H1 (cell line): ENCODE measurements around the gene OGDHL. TPM values are rescaled to one million over a fixed set of nuclear protein-coding genes. Genes with fewer than 3 reads are reported as not detected.

Experiments used
- CTCF ChIA-PET: fragments of 300-600 bp; sonication (Branson Sonifier 250); formaldehyde crosslinking; loops from one replicate; lab custom pipeline; 2021; ENCODE audit not compliant: partially characterized antibody; lab: Charles Lee
- POLR2A ChIA-PET: fragments of 300-600 bp; sonication (Branson Sonifier 250); formaldehyde crosslinking; loops from one replicate; lab custom pipeline; 2021; ENCODE audit warnings: inconsistent platforms; ENCODE audit not compliant: partially characterized antibody; lab: Charles Lee
- DNase-seq, 2 experiments: peaks; one replicate each; pipeline versions ENCODE4 v3.0.0 to v3.0.0-alpha.2; 2010 to 2022; ENCODE audit warnings: low spot score in 2 of 2, low read depth in 1 of 2, mixed read lengths in 1 of 2
- FAIRE-seq: peaks from 2 replicates; lab custom pipeline; 2011; peaks lifted over from hg19 to GRCh38; lab: Jason Lieb, UNC
- H2AFZ ChIP-seq: 2 replicates; pipeline ENCODE4 v1.8.1; 2012; ENCODE audit warnings: low read length, inconsistent platforms
- H2AK5ac ChIP-seq: 2 replicates; pipeline ENCODE4 v1.6.1; 2013; ENCODE audit warnings: low read depth, low read length
- H2BK120ac ChIP-seq: replicated peaks from 2 replicates; pipeline ENCODE3; 2013; ENCODE audit warnings: low read depth, low read length, inconsistent platforms
- H2BK12ac ChIP-seq: 2 replicates; pipeline ENCODE4 v1.6.1; 2013; ENCODE audit warnings: low read depth, low read length
- H2BK15ac ChIP-seq: 2 replicates; pipeline ENCODE4 v1.6.1; 2013; ENCODE audit warnings: low read length
- H2BK20ac ChIP-seq: 2 replicates; pipeline ENCODE4 v1.6.1; 2013; ENCODE audit warnings: low read length
- H2BK5ac ChIP-seq: 2 replicates; pipeline ENCODE4 v1.6.1; 2013; ENCODE audit warnings: low read depth, low read length
- H3K14ac ChIP-seq: 2 replicates; pipeline ENCODE4 v1.6.1; 2013; ENCODE audit warnings: inconsistent platforms; ENCODE audit not compliant: insufficient read length
- H3K18ac ChIP-seq: 2 replicates; pipeline ENCODE4 v1.6.1; 2013; ENCODE audit warnings: low read length; ENCODE audit errors: extremely low read depth
- H3K23ac ChIP-seq: 2 replicates; pipeline ENCODE4 v1.6.1; 2013; ENCODE audit warnings: inconsistent platforms; ENCODE audit not compliant: insufficient read length
- H3K23me2 ChIP-seq: 2 replicates; pipeline ENCODE4 v1.6.1; 2013; ENCODE audit warnings: low read depth, low read length
- H3K27ac ChIP-seq: 2 replicates; pipeline ENCODE4 v1.6.1; 2011; ENCODE audit warnings: low read depth, low read length, inconsistent platforms
- H3K27me3 ChIP-seq, 4 experiments: replicated peaks in 1 of 4; 1 replicate in 1 of 4; 2 replicates in 3 of 4; pipeline versions ENCODE4 v1.6.1 to v1.8.1; 2011 to 2013; ENCODE audit warnings: low read length in 3 of 4, mild to moderate bottlenecking in 3 of 4, inconsistent platforms in 2 of 4, mixed read lengths in 2 of 4, moderate library complexity in 1 of 4; ENCODE audit not compliant: control insufficient read depth in 3 of 4, insufficient read depth in 3 of 4; ENCODE audit errors: extremely low read depth in 1 of 4
- H3K36me3 ChIP-seq, 4 experiments: 2 replicates each; pipeline versions ENCODE4 v1.6.1 to v1.8.1; 2011 to 2013; ENCODE audit warnings: mild to moderate bottlenecking in 4 of 4, low read length in 3 of 4, moderate library complexity in 2 of 4, control low read depth in 1 of 4, inconsistent platforms in 1 of 4; ENCODE audit not compliant: insufficient read depth in 4 of 4, control insufficient read depth in 2 of 4
- H3K4ac ChIP-seq: replicated peaks from 2 replicates; pipeline ENCODE3; 2013; ENCODE audit warnings: low read length, low read depth, mixed read lengths, inconsistent platforms; ENCODE audit not compliant: insufficient read length
- H3K4me1 ChIP-seq, 4 experiments: replicated peaks in 1 of 4; 1 replicate in 1 of 4; 2 replicates in 3 of 4; pipeline versions ENCODE4 v1.6.1 to v1.8.1; 2011 to 2013; ENCODE audit warnings: low read length in 3 of 4, inconsistent platforms in 2 of 4, mixed read lengths in 1 of 4; ENCODE audit not compliant: insufficient read depth in 4 of 4, control insufficient read depth in 3 of 4
- H3K4me2 ChIP-seq, 2 experiments: 2 replicates each; pipeline versions ENCODE4 v1.6.1 to v1.8.1; 2011 to 2013; ENCODE audit warnings: low read depth in 2 of 2, low read length in 2 of 2, control low read depth in 1 of 2, inconsistent platforms in 1 of 2, mild to moderate bottlenecking in 1 of 2; ENCODE audit not compliant: insufficient read depth in 1 of 2
- H3K4me3 ChIP-seq, 4 experiments: fragments of 200-600, 300-600 bp in 1 of 4; sonication (generic), shearing (Covaris generic), sonication (Bioruptor Twin) in 1 of 4; 2 replicates each; pipeline versions ENCODE4 v1.5.1 to v1.8.1; 2011 to 2016; ENCODE audit warnings: low read length in 4 of 4, low read depth in 3 of 4, control low read depth in 2 of 4, inconsistent platforms in 2 of 4, mild to moderate bottlenecking in 2 of 4, mixed read lengths in 1 of 4, moderate library complexity in 1 of 4; ENCODE audit not compliant: insufficient read depth in 2 of 4; ENCODE audit errors: extremely low read depth in 1 of 4
- H3K56ac ChIP-seq: replicated peaks from 2 replicates; pipeline ENCODE3; 2013; ENCODE audit warnings: low read depth, mild to moderate bottlenecking, mixed read lengths, low read length, inconsistent platforms; ENCODE audit not compliant: insufficient read length
- H3K79me1 ChIP-seq: 2 replicates; pipeline ENCODE4 v1.6.1; 2013; ENCODE audit warnings: low read depth, low read length, control low read depth
- H3K79me2 ChIP-seq, 2 experiments: 2 replicates each; pipeline versions ENCODE4 v1.6.1 to v1.8.1; 2012 to 2013; ENCODE audit warnings: low read length in 2 of 2, mild to moderate bottlenecking in 2 of 2, inconsistent platforms in 1 of 2; ENCODE audit not compliant: insufficient read depth in 2 of 2, control insufficient read depth in 1 of 2
- H3K9ac ChIP-seq, 4 experiments: replicated peaks in 1 of 4; 1 replicate in 1 of 4; 2 replicates in 3 of 4; pipeline versions ENCODE4 v1.6.1 to v1.8.1; 2011 to 2013; ENCODE audit warnings: low read depth in 3 of 4, low read length in 3 of 4, control low read depth in 2 of 4, mild to moderate bottlenecking in 2 of 4, moderate library complexity in 2 of 4, inconsistent platforms in 1 of 4; ENCODE audit errors: extremely low read depth in 1 of 4
- H3K9me3 ChIP-seq, 2 experiments: 2 replicates each; pipeline versions ENCODE4 v1.6.1 to v1.8.1; 2012 to 2013; ENCODE audit warnings: mild to moderate bottlenecking in 2 of 2, moderate library complexity in 2 of 2, control low read depth in 1 of 2, inconsistent platforms in 1 of 2, low read depth in 1 of 2, low read length in 1 of 2, mixed read lengths in 1 of 2; ENCODE audit not compliant: insufficient read depth in 2 of 2
- H4K20me1 ChIP-seq, 2 experiments: replicated peaks in 1 of 2; 2 replicates each; pipeline versions ENCODE3 to v1.8.1; 2011 to 2013; ENCODE audit warnings: inconsistent platforms in 2 of 2, low read length in 2 of 2, mild to moderate bottlenecking in 1 of 2; ENCODE audit not compliant: insufficient read depth in 2 of 2, control insufficient read depth in 1 of 2
- H4K5ac ChIP-seq: 2 replicates; pipeline ENCODE4 v1.6.1; 2013; ENCODE audit warnings: low read length, low read depth, mixed read lengths, inconsistent platforms; ENCODE audit not compliant: insufficient read length
- H4K8ac ChIP-seq: 2 replicates; pipeline ENCODE4 v1.8.0; 2013; ENCODE audit warnings: mild to moderate bottlenecking, moderate library complexity, low read length, inconsistent platforms; ENCODE audit not compliant: insufficient read depth; ENCODE audit errors: extremely low read depth
- H4K91ac ChIP-seq: replicated peaks from 2 replicates; pipeline ENCODE3; 2013; ENCODE audit warnings: low read length, mixed read lengths, inconsistent platforms; ENCODE audit not compliant: insufficient read length
- KDM1A ChIP-seq: fragments of 200-600, 300-600 bp; sonication (generic); IDR thresholded peaks from 2 replicates; pipeline ENCODE4 v1.7.1; 2016; ENCODE audit warnings: mild to moderate bottlenecking, low read length, borderline replicate concordance
- SP2 ChIP-seq: IDR thresholded peaks from 2 replicates; pipeline ENCODE4 v1.6.1; 2012; ENCODE audit warnings: mild to moderate bottlenecking, low read length, inconsistent platforms
- WGBS, 2 experiments: shearing (Covaris generic) in 1 of 2; methylation state at CpG; one replicate each; pipeline versions ENCODE4 v1.1.6 to v1.1.7; 2013 to 2015; ENCODE audit warnings: low lambda C conversion rate in 2 of 2, mixed read lengths in 2 of 2, inconsistent platforms in 1 of 2, low coverage in 1 of 2, missing lambda C conversion rate in 1 of 2; ENCODE audit not compliant: insufficient replicate concordance in 2 of 2, insufficient coverage in 1 of 2, insufficient read length in 1 of 2; ENCODE audit errors: extremely low coverage in 1 of 2, missing lambda C conversion rate in 1 of 2; 5-methylcytosine and 5-hydroxymethylcytosine counted together
- polyA plus RNA-seq, 7 experiments: library from polyadenylated mRNA; depleted of rRNA in 3 of 7; stranded (reverse) in 5 of 7; unstranded in 2 of 7; fragments of >200 nt in 5 of 7; fragments of 200-250 nt in 2 of 7; gene quantifications; 1 replicate in 5 of 7; 2 replicates in 1 of 7; 4 replicates in 1 of 7; pipeline versions ENCODE4 v1.2.1 to v1.2.3, GENCODE V29; 2011 to 2013; ENCODE audit warnings: missing spikeins in 2 of 7, mixed read lengths in 2 of 7
- total RNA-seq: library from RNA; stranded (reverse); fragmentation: NEBNext Ultra II Directional; extraction: Animal tissue kit (Norgen Biotek cat#: 25700); gene quantifications from 2 replicates; pipeline ENCODE4 v1.2.1, GENCODE V29; 2021

OGDHL gene
- total and polyA plus RNA-seq, 2 of the 8 experiments (the other 6 are each of a cell fraction or from before 2014, with no cell fraction given), result 16.1 to 16.6 TPM

GRCh38 chr10:49756031-49756430 is 6.1 kb downstream of the OGDHL start:
- Histone ChIP-seq H4K91ac (no peak overlapping the region), H4K20me1 (peaks cover 3 to 5% of the 10 kb centered on the region in 2 experiments), H3K23ac (no peak overlapping the region), H3K4me2 (no peak overlapping the region), H2BK12ac (no peak overlapping the region), H3K4me3 (no peak overlapping the region), H3K56ac (no peak overlapping the region), H2BK15ac (no peak overlapping the region), H2AFZ (no peak overlapping the region), H2BK120ac (no peak overlapping the region), H3K36me3 (no peaks in the 10 kb centered on the region), H3K4ac (no peak overlapping the region), H2BK20ac (no peak overlapping the region), H3K9ac (peak overlapping the region in 1 of 4 experiments; percentile 41; a peak in 1 of 7 replicates), H4K8ac (no peak overlapping the region), H3K79me1 (no peaks in the 10 kb centered on the region; the same call in 1 of the 2 replicates), H3K9me3 (no peaks in the 10 kb centered on the region), H4K5ac (no peak overlapping the region), H3K27me3 (0 out of 7 replicates have a peak, but pooled peaks cover 0 to 1% (median 0%) of the 10 kb centered on the region in 4 experiments), H2BK5ac (no peak overlapping the region), H3K79me2 (peaks cover 0 to under 1% of the 10 kb centered on the region in 2 experiments; a peak in 1 of 4 replicates), H3K14ac (no peak overlapping the region), H2AK5ac (no peak overlapping the region), H3K4me1 (no peaks in the 10 kb centered on the region), H3K18ac (no peak overlapping the region), H3K27ac (no peak overlapping the region), H3K23me2 (no peaks in the 10 kb centered on the region)
- DNase-seq, result no peak
- FAIRE-seq, result no peak
- 93% methylated on average over 3 of the region's 3 CpGs; no CpG with 5 or more reads in 1 of the 2 experiments for WGBS, 2 experiments
- CTCF ChIA-PET, result interaction anchor here (0.7 to 3.3 kb wide), 3 partner anchors 12 to 160 kb away, joined by 3 to 11 read pairs (median 5); no protein-coding TSS in a partner anchor
- POLR2A ChIA-PET, result no interaction called here
- no peak for TF ChIP-seq KDM1A
- TF ChIP-seq SP2, result no peak
